Measurements from ENCODE around the gene KLK6. TPM values are rescaled to one million over a fixed set of nuclear protein-coding genes. Genes with fewer than 3 reads are reported as not detected.

Gene KLK6
- total RNA-seq, 8 experiments from 2014 or later: 0.13 to 0.59 (median 0.21) TPM; not detected in 3

- no peak for ATAC-seq (replicated peaks in 6 of 8)
- no peak overlapping the region for H3K27ac ChIP-seq
- H3K4me3 ChIP-seq: no peak overlapping the region
- WGBS, 10 experiments: 13 to 100% (median 83%) methylated on average over 1 to 6 of the region's 11 CpGs; no CpG with 5 or more reads in 1 of the 10 experiments
- in situ Hi-C loops (cut with MboI; ENCODE audit: low pct_unique_long_range_greater_than_20kb in 2 of 9, low sequenced_read_pairs in 9 of 9, unreplicated experiment in 9 of 9): loop anchor here in 2 of 9 experiments (10.0 to 25.0 kb wide), 2 partner anchors 163 to 570 kb away; partner anchors contain the start of gene NAPSA (in 1 of the 2)
- H3K4me1 ChIP-seq (replicated peaks in 1 of 2): no peaks in the 10 kb centered on the region
Measured at GRCh38 chr19:50932018-50932689, 37.2 kb downstream of the KLK6 start.

GRCh38 chr19:50931023-50931422 lies 38.4 kb downstream of the KLK6 start:
- no peak overlapping the region for H3K27ac ChIP-seq
- no peaks in the 10 kb centered on the region for H3K4me1 ChIP-seq (replicated peaks in 1 of 2)
- ATAC-seq (replicated peaks in 6 of 8): no peak
- in situ Hi-C loops (cut with MboI; ENCODE audit: low pct_unique_long_range_greater_than_20kb in 2 of 9, low sequenced_read_pairs in 9 of 9, unreplicated experiment in 9 of 9): loop anchor here in 2 of 9 experiments (10.0 to 25.0 kb wide), 2 partner anchors 164 to 569 kb away; partner anchors contain the start of gene NAPSA (in 1 of the 2)
- no peak overlapping the region for H3K4me3 ChIP-seq

- no peak for ATAC-seq (replicated peaks in 6 of 8)
- no peaks in the 10 kb centered on the region for H3K4me1 ChIP-seq (replicated peaks in 1 of 2)
- no peak overlapping the region for H3K4me3 ChIP-seq
- 40 to 100% (median 80%) methylated on average over 1 to 4 of the region's 5 CpGs; no CpG with 5 or more reads in 1 of the 10 experiments for WGBS, 10 experiments
- in situ Hi-C loops (cut with MboI; ENCODE audit: low pct_unique_long_range_greater_than_20kb in 2 of 9, low sequenced_read_pairs in 9 of 9, unreplicated experiment in 9 of 9): loop anchor here in 1 of 9 experiments (25.0 kb wide), 1 partner anchor 567 kb away; the partner anchor contains the start of gene NAPSA
- no peak overlapping the region for H3K27ac ChIP-seq
Measured at GRCh38 chr19:50928831-50929230, 40.6 kb downstream of the KLK6 start.

GRCh38 chr19:50926144-50926543 lies 43.2 kb downstream of the KLK6 start:
- no peak for ATAC-seq (replicated peaks in 6 of 8)
- in situ Hi-C loops (cut with MboI; ENCODE audit: low pct_unique_long_range_greater_than_20kb in 2 of 9, low sequenced_read_pairs in 9 of 9, unreplicated experiment in 9 of 9): loop anchor here in 1 of 9 experiments (25.0 kb wide), 1 partner anchor 564 kb away; the partner anchor contains the start of gene NAPSA
- Histone ChIP-seq H3K4me1 (replicated peaks in 1 of 2) (peaks cover 0 to 9% of the 10 kb centered on the region in 2 donors), H3K27ac (no peak overlapping the region), H3K4me3 (no peak overlapping the region)
- 33 to 95% (median 77%) methylated on average over 1 to 10 of the region's 11 CpGs; no CpG with 5 or more reads in 2 of the 10 experiments for WGBS, 10 experiments

GRCh38 chr19:50925734-50926133 lies 43.7 kb downstream of the KLK6 start:
- H3K4me1 ChIP-seq (replicated peaks in 1 of 2): peaks cover 0 to 10% of the 10 kb centered on the region in 2 donors
- WGBS, 10 experiments: 58 to 100% (median 89%) methylated on average over 1 to 2 of the region's 2 CpGs; no CpG with 5 or more reads in 1 of the 10 experiments
- ATAC-seq (replicated peaks in 6 of 8): no peak
- in situ Hi-C loops (cut with MboI; ENCODE audit: low pct_unique_long_range_greater_than_20kb in 2 of 9, low sequenced_read_pairs in 9 of 9, unreplicated experiment in 9 of 9): loop anchor here in 1 of 9 experiments (25.0 kb wide), 1 partner anchor 563 kb away; the partner anchor contains the start of gene NAPSA
- no peak overlapping the region for H3K27ac ChIP-seq
- H3K4me3 ChIP-seq: no peak overlapping the region

- Histone ChIP-seq H3K4me1 (replicated peaks in 1 of 2) (peaks cover 0 to 10% of the 10 kb centered on the region in 2 donors), H3K27ac (no peak overlapping the region), H3K4me3 (no peak overlapping the region)
- in situ Hi-C loops (cut with MboI; ENCODE audit: low pct_unique_long_range_greater_than_20kb in 2 of 9, low sequenced_read_pairs in 9 of 9, unreplicated experiment in 9 of 9): loop anchor here in 2 of 9 experiments (25.0 kb wide), 1 partner anchor 562 kb away; the partner anchor contains the start of gene NAPSA (in 2 of the 2)
- WGBS, 10 experiments: 0 to 78% (median 39%) methylated on average over 1 to 6 of the region's 6 CpGs
- no peak for ATAC-seq (replicated peaks in 6 of 8)
Measured at GRCh38 chr19:50924586-50924985, 44.8 kb downstream of the KLK6 start.

GRCh38 chr19:50922317-50922853 lies 47.0 kb downstream of the KLK6 start:
- in situ Hi-C loops (cut with MboI; ENCODE audit: low pct_unique_long_range_greater_than_20kb in 2 of 9, low sequenced_read_pairs in 9 of 9, unreplicated experiment in 9 of 9): loop anchor here in 2 of 9 experiments (25.0 kb wide), 1 partner anchor 560 kb away; the partner anchor contains the start of gene NAPSA (in 2 of the 2)
- WGBS, 10 experiments: 3 to 48% (median 38%) methylated on average over 2 to 14 of the region's 21 CpGs; no CpG with 5 or more reads in 3 of the 10 experiments
- Histone ChIP-seq H3K27ac (no peak overlapping the region), H3K4me3 (no peak overlapping the region), H3K4me1 (replicated peaks in 1 of 2) (peaks cover 0 to 10% of the 10 kb centered on the region in 2 donors)
- peak; percentile 99 to 100 (median 100) for ATAC-seq (replicated peaks in 6 of 8)

- 0 to 17% (median 8%) methylated on average over 1 to 10 of the region's 12 CpGs for WGBS, 10 experiments
- Histone ChIP-seq H3K4me1 (replicated peaks in 1 of 2) (peaks cover 0 to 10% of the 10 kb centered on the region in 2 donors), H3K27ac (peak overlapping the region in 1 of 2 donors; percentile 42), H3K4me3 (no peak overlapping the region)
- in situ Hi-C loops (cut with MboI; ENCODE audit: low pct_unique_long_range_greater_than_20kb in 2 of 9, low sequenced_read_pairs in 9 of 9, unreplicated experiment in 9 of 9): loop anchor here in 2 of 9 experiments (25.0 kb wide), 1 partner anchor 559 kb away; the partner anchor contains the start of gene NAPSA (in 2 of the 2)
- peak in 7 of 8 experiments; percentile 37 to 63 (median 54) for ATAC-seq (replicated peaks in 6 of 8)
Measured at GRCh38 chr19:50921426-50922316, 47.7 kb downstream of the KLK6 start.

GRCh38 chr19:50916069-50916468 lies 53.3 kb downstream of the KLK6 start:
- 67 to 100% (median 67%) methylated on average over 1 of the region's 2 CpGs; no CpG with 5 or more reads in 7 of the 10 experiments for WGBS, 10 experiments
- no peaks in the 10 kb centered on the region for H3K4me1 ChIP-seq (replicated peaks in 1 of 2)
- H3K4me3 ChIP-seq: no peak overlapping the region
- no peak for ATAC-seq (replicated peaks in 6 of 8)
- in situ Hi-C loops (cut with MboI; ENCODE audit: low pct_unique_long_range_greater_than_20kb in 2 of 9, low sequenced_read_pairs in 9 of 9, unreplicated experiment in 9 of 9): loop anchor here in 2 of 9 experiments (25.0 kb wide), 1 partner anchor 554 kb away; the partner anchor contains the start of gene NAPSA (in 2 of the 2)
- H3K27ac ChIP-seq: no peak overlapping the region

GRCh38 chr19:50912727-50913716 lies 56.4 kb downstream of the KLK6 start:
- Histone ChIP-seq H3K4me1 (replicated peaks in 1 of 2) (no peaks in the 10 kb centered on the region), H3K4me3 (no peak overlapping the region), H3K27ac (no peak overlapping the region)
- WGBS, 10 experiments: 10 to 82% (median 52%) methylated on average over 1 to 12 of the region's 29 CpGs; no CpG with 5 or more reads in 2 of the 10 experiments
- in situ Hi-C loops (cut with MboI; ENCODE audit: low pct_unique_long_range_greater_than_20kb in 2 of 9, low sequenced_read_pairs in 9 of 9, unreplicated experiment in 9 of 9): loop anchor here in 2 of 9 experiments (25.0 kb wide), 1 partner anchor 551 kb away; the partner anchor contains the start of gene NAPSA (in 2 of the 2)
- peak in 6 of 8 experiments; percentile 32 to 77 (median 47) for ATAC-seq (replicated peaks in 6 of 8)

- ATAC-seq (replicated peaks in 6 of 8): peak in 1 of 8 experiments; percentile 23
- Histone ChIP-seq H3K4me1 (replicated peaks in 1 of 2) (no peaks in the 10 kb centered on the region), H3K27ac (no peak overlapping the region), H3K4me3 (no peak overlapping the region)
- WGBS, 10 experiments: 0 to 76% (median 58%) methylated on average over 1 to 10 of the region's 21 CpGs; no CpG with 5 or more reads in 4 of the 10 experiments
- in situ Hi-C loops (cut with MboI; ENCODE audit: low pct_unique_long_range_greater_than_20kb in 2 of 9, low sequenced_read_pairs in 9 of 9, unreplicated experiment in 9 of 9): loop anchor here in 2 of 9 experiments (25.0 kb wide), 1 partner anchor 550 kb away; the partner anchor contains the start of gene NAPSA (in 2 of the 2)
Measured at GRCh38 chr19:50912102-50912599, 57.2 kb downstream of the KLK6 start.

Data from motor neuron (in vitro differentiated cells).